Measurements from ENCODE around the gene C22orf23.
"Not testable (repeated sequence)": the region's sequence is repeated elsewhere in the genome, so short reads cannot be mapped to it uniquely, and the experiment has no call there.

C22orf23 gene

GRCh38 chr22:37953062-37953436 is 352 bp downstream of the C22orf23 start:
- DNase-seq, result no peak

DNA sequence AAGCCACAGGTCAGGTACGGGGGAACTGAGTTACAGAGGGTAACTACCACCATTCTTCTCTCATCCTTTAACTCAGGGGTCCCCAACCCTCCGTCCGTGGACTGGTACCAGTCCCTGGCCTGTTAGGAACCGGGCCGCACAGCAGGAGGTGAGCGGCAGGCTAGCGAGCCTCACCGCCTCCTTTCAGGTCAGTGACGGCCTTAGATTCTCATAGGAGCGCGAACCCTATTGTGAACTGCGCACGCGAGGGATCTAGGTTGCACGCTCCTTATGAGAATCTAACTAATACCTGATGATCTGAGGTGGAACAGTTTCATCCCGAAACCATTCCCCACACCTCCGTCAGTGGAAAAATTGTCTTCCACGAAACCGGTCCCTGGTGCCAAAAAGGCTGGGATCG is 772 bp downstream of the C22orf23 start:
- not testable (repeated sequence) for DNase-seq

GRCh38 chr22:37951305-37951704 is 2.1 kb downstream of the C22orf23 start:
- DNase-seq, result no peak

GRCh38 chr22:37947142-37947795 is 6.1 kb downstream of the C22orf23 start:
- not testable (repeated sequence) for DNase-seq

DNA sequence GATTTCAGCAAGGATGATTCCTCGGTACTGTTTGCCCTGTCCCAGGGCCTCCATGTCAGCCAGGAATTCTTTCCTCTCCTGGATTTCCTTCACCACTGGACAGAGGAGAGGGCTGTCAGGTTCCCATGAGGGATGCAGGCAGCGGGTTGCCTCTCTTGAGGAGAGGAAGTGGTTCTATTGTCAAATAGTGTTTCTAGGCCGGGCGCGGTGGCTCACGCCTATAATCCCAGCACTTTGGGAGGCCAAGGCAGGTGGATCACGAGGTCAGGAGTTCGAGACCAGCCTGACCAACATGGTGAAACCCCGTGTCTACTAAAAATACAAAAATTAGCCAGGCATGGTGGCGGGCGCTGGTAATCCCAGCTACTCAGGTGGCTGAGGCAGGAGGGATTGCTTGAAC is 9.0 kb downstream of the C22orf23 start:
- DNase-seq, result not testable (repeated sequence)

DNA sequence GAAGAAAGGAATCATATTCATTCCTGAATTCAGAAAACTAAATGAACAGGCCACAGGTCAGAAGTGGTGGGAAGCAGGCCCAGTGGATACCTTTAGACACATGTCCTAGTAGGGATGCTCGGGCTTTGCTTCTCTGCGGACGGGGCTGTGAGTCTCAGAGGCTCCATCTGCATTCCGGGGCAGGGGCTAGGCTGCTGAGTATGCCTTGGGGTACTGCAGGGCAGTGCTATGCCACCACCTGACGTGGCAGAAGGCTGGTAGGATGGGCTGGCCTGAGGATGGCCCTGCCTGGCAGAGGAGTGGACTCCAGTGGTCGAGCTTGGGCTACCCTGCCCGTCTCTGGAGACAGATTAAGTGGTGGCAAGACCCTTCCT is 9.6 kb downstream of the C22orf23 start:
- no peak for DNase-seq

DNA sequence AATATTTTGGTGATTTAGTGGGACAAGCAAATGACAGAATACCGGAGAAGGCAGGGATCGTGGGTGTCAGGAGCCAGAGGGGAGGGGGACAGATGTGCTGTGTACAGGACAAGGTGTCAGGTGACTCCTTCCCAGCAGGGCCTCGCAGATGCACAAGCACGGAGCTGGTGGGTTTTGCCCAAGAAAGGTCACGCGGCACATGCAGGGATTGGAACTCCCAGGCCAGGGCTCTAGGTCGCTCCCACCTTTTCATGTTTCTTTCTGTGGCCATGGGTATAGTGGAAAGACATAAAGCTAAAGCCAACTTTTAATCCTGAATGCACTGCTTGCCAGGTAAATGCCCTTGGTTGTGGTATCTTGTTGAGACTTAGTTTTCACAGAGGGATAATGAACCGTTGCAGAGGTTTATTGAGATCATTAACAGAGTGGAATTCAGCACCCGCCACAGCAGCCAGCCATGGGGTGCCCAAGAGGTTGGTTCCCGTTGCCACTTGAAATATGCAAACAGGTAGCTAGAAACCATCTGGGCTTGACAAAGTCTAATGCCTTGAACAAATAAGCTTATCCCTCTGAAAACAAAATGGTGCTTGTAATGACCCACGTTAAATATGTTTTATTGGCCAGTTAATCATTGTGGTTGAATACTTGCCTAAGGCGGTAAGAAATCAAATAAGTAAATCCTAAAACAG is 10.1 kb downstream of the C22orf23 start:
- no peak for DNase-seq

- DNase-seq, result no peak
Observed at GRCh38 chr22:37942133-37942532, 11.3 kb downstream of the C22orf23 start.

GRCh38 chr22:37940698-37941376 is 12.6 kb downstream of the C22orf23 start:
- no peak for DNase-seq

DNA sequence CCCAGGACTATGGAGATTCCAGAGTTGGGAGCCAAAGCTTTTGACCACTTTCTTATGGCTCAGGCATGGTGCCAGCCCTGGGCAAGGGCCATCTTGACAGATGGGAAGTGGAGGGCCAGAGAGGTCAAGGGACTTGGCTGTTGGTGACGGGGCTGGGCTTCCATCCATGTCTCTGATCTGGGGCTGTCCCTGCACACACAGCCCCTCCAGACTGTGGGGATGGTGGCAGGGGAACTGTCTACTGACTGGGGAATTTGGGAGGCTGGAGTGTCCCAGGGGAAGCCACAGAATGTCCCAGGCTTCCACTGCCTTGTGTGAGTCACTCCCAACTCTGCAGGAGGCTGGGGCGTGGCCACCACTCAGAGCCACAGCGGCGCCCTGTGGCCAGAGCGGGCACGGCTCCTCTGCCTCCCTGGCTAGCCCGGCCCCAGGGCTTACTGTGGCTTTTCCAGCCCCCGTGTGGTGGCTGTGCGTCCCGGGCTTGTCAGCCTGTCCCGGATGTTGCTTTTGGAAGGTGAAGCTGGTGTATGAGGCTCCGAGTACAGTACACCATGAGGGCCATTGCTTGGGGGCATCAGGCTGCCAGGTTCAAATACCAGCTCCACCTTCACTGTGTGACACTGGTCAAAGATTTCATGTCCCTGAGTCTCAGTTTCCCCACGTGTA is 19.6 kb downstream of the C22orf23 start:
- DNase-seq, result peak in 1 of 2 experiments; percentile 51

GRCh38 chr22:37932821-37933578 is 20.4 kb downstream of the C22orf23 start:
- DNase-seq, result no peak

DNA sequence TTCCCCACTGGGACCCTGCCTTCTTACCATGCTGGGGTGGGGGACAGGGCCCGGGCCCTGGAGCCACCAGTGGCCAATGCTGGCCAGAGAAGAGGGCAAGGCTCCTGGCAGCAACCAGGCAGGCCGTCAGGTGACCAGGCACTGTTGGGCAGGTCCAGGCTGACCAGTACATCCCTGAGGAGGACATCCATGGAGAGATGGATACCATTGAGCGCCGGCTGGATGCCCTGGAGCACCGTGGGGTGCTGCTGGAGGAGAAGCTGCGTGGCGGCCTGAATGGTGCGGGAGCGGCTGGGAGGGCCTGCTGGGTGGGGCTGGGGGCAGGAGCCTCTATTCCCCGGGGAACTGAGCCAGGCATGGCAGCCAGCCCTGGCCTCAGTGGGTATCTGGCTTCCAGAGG is 21.0 kb downstream of the C22orf23 start:
- no peak for DNase-seq

- DNase-seq, result no peak
Observed at GRCh38 chr22:37931893-37932389, 21.5 kb downstream of the C22orf23 start.

GRCh38 chr22:37930952-37931440 is 22.4 kb downstream of the C22orf23 start:
- no peak for DNase-seq

GRCh38 chr22:37930270-37930951 is 23.0 kb downstream of the C22orf23 start:
- DNase-seq, result no peak

GRCh38 chr22:37929390-37929789 is 24.0 kb downstream of the C22orf23 start:
- DNase-seq, result no peak

GRCh38 chr22:37927637-37927936 is 25.8 kb downstream of the C22orf23 start:
- no peak for DNase-seq

- DNase-seq, result no peak
Observed at GRCh38 chr22:37926771-37927636, 26.4 kb downstream of the C22orf23 start.

GRCh38 chr22:37926358-37926757 is 27.0 kb downstream of the C22orf23 start:
- no peak for DNase-seq

DNA sequence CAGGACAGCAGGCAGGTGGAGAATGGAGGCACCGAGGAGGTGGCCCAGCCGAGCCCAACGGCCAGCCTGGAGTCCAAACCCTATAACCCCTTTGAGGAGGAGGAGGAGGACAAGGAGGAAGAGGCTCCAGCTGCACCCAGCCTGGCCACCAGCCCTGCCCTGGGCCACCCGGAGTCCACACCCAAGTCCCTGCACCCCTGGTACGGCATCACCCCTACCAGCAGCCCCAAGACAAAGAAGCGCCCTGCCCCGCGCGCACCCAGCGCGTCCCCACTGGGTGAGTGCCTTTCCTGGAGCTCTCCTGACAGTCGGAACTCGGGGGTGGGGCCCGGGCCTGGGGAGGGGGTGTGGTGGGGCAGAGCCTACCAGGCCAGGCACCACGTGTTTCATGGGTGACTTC is 27.6 kb downstream of the C22orf23 start:
- no peak for DNase-seq

- no peak for DNase-seq
Observed at GRCh38 chr22:37925330-37925729, 28.1 kb downstream of the C22orf23 start.
